ENCODE data around the gene ZCCHC9.
"Not testable (repeated sequence)": the region's sequence is repeated elsewhere in the genome, so short reads cannot be mapped to it uniquely, and the experiment has no call there.

The ZCCHC9 gene

GRCh38 chr5:81268521-81269196 is 32.7 kb upstream of the ZCCHC9 start:
- Histone ChIP-seq H3K9ac (ENCODE audit: low read length) (no peak overlapping the region), H3K79me2 (ENCODE audit: insufficient read depth, low read length) (peaks cover 11% of the 10 kb centered on the region), H2AFZ (ENCODE audit: low read depth, low read length, severe bottlenecking) (no peak overlapping the region), H3K4me3 (ENCODE audit: insufficient read depth, low read length, poor library complexity, severe bottlenecking) (no peak overlapping the region), H3K9me3 (ENCODE audit: insufficient read depth, low read length) (no peaks in the 10 kb centered on the region), H3K4me2 (ENCODE audit: low read depth, low read length, poor library complexity, severe bottlenecking) (no peak overlapping the region), H4K20me1 (ENCODE audit: low read depth, low read length) (no peaks in the 10 kb centered on the region), H3K9me2 (replicated peaks; ENCODE audit: insufficient read depth, low read length) (no peaks in the 10 kb centered on the region), H3K27me3 (ENCODE audit: low read length) (no peaks in the 10 kb centered on the region), H3K27ac (ENCODE audit: low read depth, low read length) (no peak overlapping the region), H3F3A (ENCODE audit: insufficient read depth) (no peaks in the 10 kb centered on the region), H3K36me3 (ENCODE audit: low read length) (no peaks in the 10 kb centered on the region)
- TF ChIP-seq CTCF (IDR thresholded peaks at IDR 0.05; ENCODE audit: insufficient read depth, low read length, poor library complexity, severe bottlenecking) (no peak), EZH2phosphoT487 (conservative IDR thresholded peaks at IDR 0.05; ENCODE audit: low read length) (no peak)

GRCh38 chr5:81269751-81270393 is 31.5 kb upstream of the ZCCHC9 start:
- H3K4me2 ChIP-seq (ENCODE audit: low read depth, low read length, poor library complexity, severe bottlenecking): no peak overlapping the region
- H3F3A ChIP-seq (ENCODE audit: insufficient read depth): no peaks in the 10 kb centered on the region
- no peaks in the 10 kb centered on the region for H3K36me3 ChIP-seq (ENCODE audit: low read length)
- peaks cover 11% of the 10 kb centered on the region for H3K79me2 ChIP-seq (ENCODE audit: insufficient read depth, low read length)
- no peak overlapping the region for H3K4me3 ChIP-seq (ENCODE audit: insufficient read depth, low read length, poor library complexity, severe bottlenecking)
- no peak overlapping the region for H3K27ac ChIP-seq (ENCODE audit: low read depth, low read length)
- no peak overlapping the region for H2AFZ ChIP-seq (ENCODE audit: low read depth, low read length, severe bottlenecking)
- no peaks in the 10 kb centered on the region for H3K9me2 ChIP-seq (replicated peaks; ENCODE audit: insufficient read depth, low read length)
- H3K9ac ChIP-seq (ENCODE audit: low read length): no peak overlapping the region
- TF ChIP-seq EZH2phosphoT487 (conservative IDR thresholded peaks at IDR 0.05; ENCODE audit: low read length): no peak
- TF ChIP-seq CTCF (IDR thresholded peaks at IDR 0.05; ENCODE audit: insufficient read depth, low read length, poor library complexity, severe bottlenecking): no peak
- no peaks in the 10 kb centered on the region for H4K20me1 ChIP-seq (ENCODE audit: low read depth, low read length)
- no peaks in the 10 kb centered on the region for H3K9me3 ChIP-seq (ENCODE audit: insufficient read depth, low read length)
- no peaks in the 10 kb centered on the region for H3K27me3 ChIP-seq (ENCODE audit: low read length)

GRCh38 chr5:81270394-81271027 is 30.9 kb upstream of the ZCCHC9 start:
- H3K79me2 ChIP-seq (ENCODE audit: insufficient read depth, low read length): peaks cover 11% of the 10 kb centered on the region
- H3K36me3 ChIP-seq (ENCODE audit: low read length); H3K9me2 ChIP-seq (replicated peaks; ENCODE audit: insufficient read depth, low read length); H3K4me2 ChIP-seq (ENCODE audit: low read depth, low read length, poor library complexity, severe bottlenecking); H2AFZ ChIP-seq (ENCODE audit: low read depth, low read length, severe bottlenecking); H4K20me1 ChIP-seq (ENCODE audit: low read depth, low read length); H3F3A ChIP-seq (ENCODE audit: insufficient read depth); H3K27me3 ChIP-seq (ENCODE audit: low read length); H3K9me3 ChIP-seq (ENCODE audit: insufficient read depth, low read length); H3K27ac ChIP-seq (ENCODE audit: low read depth, low read length); H3K9ac ChIP-seq (ENCODE audit: low read length); H3K4me3 ChIP-seq (ENCODE audit: insufficient read depth, low read length, poor library complexity, severe bottlenecking): not testable (repeated sequence)

- Histone ChIP-seq H4K20me1 (ENCODE audit: low read depth, low read length) (no peaks in the 10 kb centered on the region), H3K36me3 (ENCODE audit: low read length) (peaks cover 4% of the 10 kb centered on the region; the same call in 1 of the 2 replicates), H3F3A (ENCODE audit: insufficient read depth) (no peaks in the 10 kb centered on the region), H3K9me2 (replicated peaks; ENCODE audit: insufficient read depth, low read length) (no peaks in the 10 kb centered on the region), H3K9ac (ENCODE audit: low read length) (no peak overlapping the region), H3K9me3 (ENCODE audit: insufficient read depth, low read length) (no peaks in the 10 kb centered on the region), H2AFZ (ENCODE audit: low read depth, low read length, severe bottlenecking) (no peak overlapping the region), H3K27ac (ENCODE audit: low read depth, low read length) (no peak overlapping the region), H3K27me3 (ENCODE audit: low read length) (no peaks in the 10 kb centered on the region), H3K4me2 (ENCODE audit: low read depth, low read length, poor library complexity, severe bottlenecking) (no peak overlapping the region), H3K79me2 (ENCODE audit: insufficient read depth, low read length) (peaks cover under 1% of the 10 kb centered on the region; the same call in 1 of the 2 replicates), H3K4me3 (ENCODE audit: insufficient read depth, low read length, poor library complexity, severe bottlenecking) (no peak overlapping the region)
- TF ChIP-seq EZH2phosphoT487 (conservative IDR thresholded peaks at IDR 0.05; ENCODE audit: low read length): no peak
- TF ChIP-seq CTCF (IDR thresholded peaks at IDR 0.05; ENCODE audit: insufficient read depth, low read length, poor library complexity, severe bottlenecking): no peak
Observed at GRCh38 chr5:81283976-81284375, 17.4 kb upstream of the ZCCHC9 start.
